GM18507 (cell line): ENCODE measurements around the gene NAA16.
"Not testable (repeated sequence)": the region's sequence is repeated elsewhere in the genome, so short reads cannot be mapped to it uniquely, and the experiment has no call there.

ENCODE experiments used
- DNase-seq: peaks from one replicate; pipeline ENCODE4 v3.0.0; 2011; ENCODE audit warnings: low read depth; ENCODE audit not compliant: insufficient read length; ENCODE audit errors: extremely low spot score
- FAIRE-seq: peaks from 2 replicates; lab custom pipeline; 2011; peaks lifted over from hg19 to GRCh38; lab: Jason Lieb, UNC

Gene NAA16

DNA sequence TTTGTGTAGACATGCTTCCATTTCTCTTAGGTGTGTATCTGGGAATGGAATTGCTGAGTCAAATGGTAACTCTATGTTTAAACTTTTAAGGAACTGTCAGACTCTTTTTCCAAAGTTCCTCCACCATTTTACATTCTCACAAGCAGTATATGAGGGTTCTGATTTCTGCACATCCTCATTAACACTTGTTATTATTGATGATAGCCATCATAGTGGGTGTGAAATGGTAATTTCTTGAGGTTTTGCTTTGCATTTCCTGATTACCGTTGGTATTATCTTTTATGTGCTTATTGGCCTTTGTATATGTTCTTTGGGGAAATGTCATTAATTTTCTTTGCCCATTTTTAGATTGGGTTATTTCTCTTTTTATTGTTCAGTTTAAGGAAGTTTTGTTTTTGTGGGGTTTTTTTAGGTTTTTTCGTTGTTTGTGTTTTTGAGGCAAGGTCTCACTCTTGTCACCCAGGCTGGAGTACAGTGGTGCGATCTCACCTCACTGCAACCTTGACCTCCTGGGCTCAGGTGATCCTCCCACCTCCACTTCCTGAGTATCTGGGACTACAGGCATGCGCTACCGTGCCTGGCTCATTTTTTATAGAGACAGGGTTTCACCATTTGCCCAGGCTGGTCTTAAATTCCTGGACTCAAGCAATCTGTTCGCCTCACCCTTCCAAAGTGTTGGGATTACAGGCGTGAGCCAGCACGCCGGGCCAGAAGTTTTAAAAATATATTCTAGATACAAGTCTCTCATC, 34.3 kb downstream of the NAA16 start:
- no peak for DNase-seq
- FAIRE-seq: no peak

DNA sequence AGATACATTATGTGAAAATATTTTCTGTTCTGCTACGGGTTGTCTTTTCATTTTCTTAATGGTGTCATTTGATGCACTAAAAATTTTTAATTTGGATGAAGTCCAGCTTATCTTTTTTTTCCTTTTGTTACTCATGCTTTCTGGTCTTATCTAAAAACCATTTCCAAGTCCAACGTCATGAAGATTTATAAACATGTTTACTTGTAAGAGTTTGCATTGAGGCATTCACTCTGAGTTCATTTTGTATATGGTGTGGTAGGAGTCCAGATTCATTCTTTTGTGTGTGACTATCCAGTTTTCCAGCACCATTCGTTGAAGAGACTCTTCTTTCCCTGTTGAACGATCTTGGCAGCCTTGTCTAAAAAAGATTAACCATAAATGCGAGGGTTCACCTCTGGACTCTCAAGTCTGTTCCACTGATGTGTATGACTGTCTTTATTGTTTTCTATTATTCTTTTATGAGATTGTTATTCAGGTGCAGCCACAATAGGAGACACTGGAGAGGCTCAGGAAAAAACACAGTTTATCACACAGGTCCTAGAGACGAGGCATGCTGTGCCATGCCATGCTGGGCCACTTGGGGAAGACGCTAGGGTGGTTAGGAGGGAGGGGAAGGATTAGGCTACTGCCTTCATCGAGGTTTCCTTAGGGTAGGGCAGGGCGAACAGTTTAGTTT, 35.0 kb downstream of the NAA16 start:
- no peak for FAIRE-seq
- no peak for DNase-seq

DNA sequence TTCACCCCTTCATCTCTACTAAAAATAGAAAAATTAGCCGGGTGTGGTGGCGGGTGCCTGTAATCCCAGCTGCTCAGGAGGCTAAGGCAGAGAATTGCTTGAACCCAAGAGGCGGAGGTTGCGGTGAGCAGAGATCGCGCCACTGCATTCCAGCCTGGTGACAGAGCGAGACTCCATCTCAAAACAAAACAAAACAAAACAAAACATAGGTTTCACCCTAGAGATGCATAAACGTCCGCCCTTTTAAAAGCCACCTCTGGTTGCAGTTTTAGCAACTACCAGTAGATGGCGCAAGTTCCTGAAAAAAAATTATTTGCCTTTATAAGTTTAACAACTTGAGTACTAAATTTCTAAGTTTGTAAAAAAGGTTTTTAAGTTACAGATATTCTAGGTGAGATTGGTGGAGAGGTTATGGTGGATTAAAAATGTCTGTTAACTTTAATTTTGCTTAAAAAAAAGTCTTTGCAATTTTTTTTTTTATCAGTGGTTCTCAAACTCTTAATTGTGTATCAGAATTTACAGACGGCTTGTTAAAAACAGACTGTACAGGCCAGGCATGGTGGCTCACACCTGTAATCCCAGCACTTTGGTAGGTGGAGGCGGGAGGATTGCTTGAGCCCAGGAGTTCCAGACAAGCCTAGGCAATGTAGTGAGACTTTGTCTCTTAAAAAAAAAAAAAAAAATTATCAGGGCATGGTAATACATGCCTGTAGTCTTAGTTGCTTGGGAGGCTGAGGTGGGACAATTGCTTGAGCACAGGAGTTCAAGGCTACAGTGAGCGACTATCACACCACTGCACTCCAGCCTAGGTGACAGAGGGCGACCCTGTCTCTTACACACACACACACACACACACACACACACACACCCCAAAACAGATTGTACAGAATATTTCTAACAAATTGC, 42.1 kb downstream of the NAA16 start:
- peak; percentile 66 for FAIRE-seq
- DNase-seq: peak; percentile 20

DNA sequence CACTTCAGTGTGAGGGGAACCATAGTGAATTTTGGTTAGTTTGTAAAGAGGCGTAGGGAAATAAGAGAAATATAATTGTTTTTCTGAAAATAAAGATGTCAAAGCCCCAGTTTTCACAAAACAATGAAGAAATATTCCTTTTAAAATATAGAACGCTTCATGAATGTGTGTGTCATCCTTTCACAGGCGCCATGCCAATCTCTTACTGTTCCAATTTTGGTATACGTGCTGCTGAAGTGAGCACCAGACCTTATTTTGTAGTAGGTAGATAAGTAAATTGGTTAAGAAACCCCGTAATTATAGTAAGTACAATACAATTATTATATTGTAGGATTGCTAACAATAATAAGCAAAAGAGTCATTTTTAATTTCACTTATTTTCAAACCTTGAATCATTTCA, 43.3 kb downstream of the NAA16 start:
- FAIRE-seq: no peak
- no peak for DNase-seq

DNA sequence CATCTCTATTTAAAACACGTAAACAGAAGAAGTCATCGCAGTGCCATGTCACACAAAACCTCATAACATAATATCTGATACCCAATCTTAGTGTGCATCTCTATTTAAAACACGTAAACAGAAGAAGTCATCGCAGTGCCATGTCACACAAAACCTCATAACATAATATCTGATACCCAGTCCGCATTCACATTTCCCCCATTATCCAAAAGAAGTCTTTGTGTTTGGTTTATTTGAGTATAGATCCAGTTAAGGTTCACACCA, 45.2 kb downstream of the NAA16 start:
- not testable (repeated sequence) for DNase-seq, FAIRE-seq

DNA sequence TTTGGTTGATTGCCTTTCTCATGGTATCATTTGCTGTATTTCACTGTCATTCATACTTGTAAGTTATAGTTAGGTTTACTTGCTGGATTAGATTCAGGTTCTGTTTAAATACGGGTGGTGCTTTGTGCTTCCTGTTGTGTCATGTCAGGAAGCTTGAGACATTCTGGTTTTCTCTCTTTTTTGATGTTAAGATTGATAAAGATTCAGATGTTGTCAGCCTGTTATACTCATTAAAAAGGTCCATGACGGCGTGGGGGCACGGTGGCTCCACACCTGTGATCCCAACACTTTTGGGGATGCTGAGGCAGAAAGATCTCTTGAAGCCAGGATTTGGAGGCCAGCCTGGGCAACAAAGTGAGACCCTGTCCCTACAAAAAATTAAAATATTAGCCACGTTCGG, 45.7 kb downstream of the NAA16 start:
- FAIRE-seq (no peak), DNase-seq (no peak)

DNA sequence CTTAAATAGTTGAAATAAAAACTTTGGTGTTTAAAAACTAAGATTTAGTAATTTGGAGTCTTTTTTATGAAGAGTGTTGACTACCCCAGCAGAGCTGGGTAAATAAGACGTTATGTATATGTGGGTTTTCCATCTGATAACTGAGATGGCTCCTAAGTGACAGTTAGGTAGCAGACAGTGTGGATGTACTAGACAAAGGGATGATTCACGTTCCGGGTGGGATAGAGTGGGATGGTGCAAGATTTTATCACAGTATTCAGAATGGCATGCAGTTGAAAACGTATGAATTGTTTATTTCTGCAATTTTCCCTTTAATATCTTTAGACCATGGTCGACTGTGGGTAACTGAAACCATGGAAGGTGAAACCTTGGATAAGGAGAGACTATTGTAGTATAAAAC, 50.4 kb downstream of the NAA16 start:
- DNase-seq (no peak), FAIRE-seq (no peak)

DNA sequence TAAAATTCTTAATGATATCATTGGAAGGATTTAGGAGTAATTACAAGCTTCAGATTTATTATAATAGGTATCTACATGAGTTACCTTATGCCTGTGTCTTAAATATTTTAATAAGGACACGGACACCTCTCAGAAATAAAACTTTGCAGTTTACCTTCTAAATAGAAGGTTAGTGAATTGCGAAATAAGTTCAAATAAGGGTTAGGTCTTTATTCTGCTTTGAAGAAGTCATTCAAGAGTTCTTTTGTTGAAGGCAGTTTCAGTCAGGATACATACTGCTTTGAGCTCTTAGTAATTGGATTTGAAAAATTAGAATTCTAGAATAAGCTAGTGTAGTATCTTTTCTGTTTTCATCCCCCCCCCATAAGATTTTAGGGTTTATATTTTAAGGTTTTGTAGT, 53.0 kb downstream of the NAA16 start:
- FAIRE-seq: no peak
- DNase-seq: no peak

DNA sequence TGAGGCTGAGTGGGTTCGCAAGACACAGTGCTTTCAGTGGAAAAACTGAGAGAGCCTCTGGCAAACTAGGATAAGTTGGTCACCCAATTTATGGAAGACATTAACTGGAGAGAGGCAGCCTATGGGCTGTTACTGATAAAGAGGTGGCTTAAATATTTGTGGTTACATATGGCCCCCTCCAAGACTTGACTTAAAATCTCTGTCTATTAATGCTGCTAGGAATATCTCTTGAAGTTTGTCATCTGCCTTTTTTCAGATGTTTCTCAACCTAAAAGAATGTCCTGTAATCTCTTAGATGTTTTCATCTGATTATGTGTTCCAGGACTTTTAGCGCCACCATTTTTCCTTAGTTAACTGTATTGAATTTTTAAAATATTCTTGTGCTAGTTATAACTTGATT, 54.6 kb downstream of the NAA16 start:
- FAIRE-seq: no peak
- DNase-seq: no peak

DNA sequence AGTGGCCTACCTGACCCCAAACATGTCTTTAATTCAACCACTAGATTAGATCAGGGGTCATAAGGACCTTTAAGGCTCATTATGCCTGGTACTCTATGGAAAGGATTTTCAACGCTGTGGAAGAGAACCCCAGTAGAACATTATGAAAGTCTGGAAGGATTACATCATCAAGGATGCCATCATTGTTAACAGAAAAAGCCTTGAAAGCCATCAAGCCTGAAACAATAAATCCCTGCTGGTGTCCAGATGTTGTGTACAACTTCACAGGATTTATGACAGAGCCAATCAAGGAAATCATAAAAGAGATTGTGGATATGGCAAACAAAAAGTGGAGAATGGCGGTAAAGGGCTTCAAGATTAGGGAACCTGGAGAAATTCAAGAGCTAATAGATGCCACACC, 59.7 kb downstream of the NAA16 start:
- FAIRE-seq (no peak), DNase-seq (no peak)

DNA sequence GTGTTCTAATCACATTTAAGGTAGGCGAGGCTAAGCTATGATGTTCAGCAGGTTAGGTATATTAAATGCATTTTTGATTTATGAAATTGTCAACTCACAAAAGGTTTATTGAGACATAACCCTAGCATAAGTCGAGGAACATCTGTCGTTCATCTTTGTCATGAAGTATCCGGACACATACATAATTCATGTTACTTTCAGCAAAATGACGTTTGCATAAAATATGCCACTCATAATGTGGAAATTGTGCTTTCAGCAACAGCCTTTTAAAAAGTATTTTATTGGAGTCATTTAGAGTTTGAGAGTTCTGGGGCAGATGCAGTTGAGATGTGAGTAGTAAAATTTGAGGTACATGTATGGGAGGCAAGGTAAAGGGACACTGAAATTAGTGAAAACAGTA, 66.4 kb downstream of the NAA16 start:
- DNase-seq (no peak), FAIRE-seq (no peak)

DNA sequence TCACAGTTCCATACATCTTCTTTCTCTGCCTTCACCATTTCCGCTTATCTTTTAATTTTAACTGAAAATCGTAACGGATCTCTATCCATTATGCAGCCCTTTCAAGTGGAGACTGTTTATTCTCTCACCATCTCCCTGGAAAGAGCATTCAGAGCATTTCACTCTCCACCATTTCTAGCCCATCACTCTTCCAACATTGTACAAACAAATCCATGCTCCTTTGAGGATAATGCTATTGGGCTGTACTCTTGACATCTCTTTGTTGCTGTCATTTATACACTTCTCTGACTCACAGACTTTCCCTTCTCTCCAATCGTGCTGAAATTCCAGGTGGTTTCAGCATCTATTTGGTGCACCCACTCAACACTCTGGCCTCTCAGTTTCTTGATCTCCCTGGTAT, 71.4 kb downstream of the NAA16 start:
- no peak for FAIRE-seq
- no peak for DNase-seq

DNA sequence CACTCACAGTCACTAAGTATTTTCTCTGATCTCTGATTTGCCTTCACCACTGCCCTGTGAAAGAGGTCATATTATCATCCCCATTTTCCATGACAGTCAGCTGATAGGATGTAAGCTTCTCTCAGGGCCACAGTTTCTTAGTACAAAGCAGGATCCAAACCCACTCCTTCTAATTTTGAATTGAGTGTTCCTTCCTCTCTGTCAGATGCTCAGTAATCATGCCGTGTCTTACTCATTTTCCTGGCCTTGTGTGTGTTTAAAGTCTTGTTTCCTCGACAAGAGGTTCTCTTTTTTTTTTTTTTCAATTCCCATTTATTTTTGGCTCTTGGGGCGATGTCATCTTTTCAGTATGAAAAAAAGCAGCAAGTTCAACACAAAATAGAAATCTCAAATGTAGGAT, 72.3 kb downstream of the NAA16 start:
- FAIRE-seq (no peak), DNase-seq (no peak)

DNA sequence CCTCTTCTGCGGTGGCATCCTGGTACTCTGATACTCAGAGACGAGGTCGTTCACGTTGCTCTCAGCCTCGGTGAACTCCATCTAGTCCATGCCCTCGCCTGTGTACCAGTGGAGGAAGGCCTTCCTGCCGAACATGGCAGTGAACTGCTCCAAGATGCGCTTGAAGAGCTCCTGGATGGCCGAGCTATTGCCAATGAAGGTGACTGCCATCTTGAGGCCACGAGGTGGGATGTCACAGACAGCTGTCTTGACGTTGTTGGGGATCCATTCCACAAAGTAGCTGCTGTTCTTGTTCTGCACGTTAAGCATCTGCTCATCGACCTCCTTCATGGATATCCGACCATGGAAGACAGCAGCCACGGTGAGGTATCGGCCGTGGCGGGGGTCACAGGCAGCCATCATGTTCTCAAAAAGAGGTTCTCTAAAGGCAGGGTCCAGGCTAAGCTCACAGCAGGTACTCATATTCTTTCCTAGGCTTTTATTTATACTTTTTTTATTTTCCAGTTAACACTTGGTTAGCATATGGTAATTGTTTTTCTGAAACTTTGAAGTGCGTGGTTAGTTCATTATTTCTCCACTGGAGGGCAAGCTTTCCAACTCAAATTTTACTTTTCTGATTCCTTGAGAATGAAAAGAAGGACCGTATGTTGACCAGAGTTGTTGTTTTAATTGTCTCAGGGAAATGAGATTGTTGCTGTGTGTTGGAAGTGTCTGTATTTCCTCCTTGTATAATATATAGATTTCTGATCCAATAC, 73.9 kb downstream of the NAA16 start:
- FAIRE-seq (peak; percentile 69), DNase-seq (no peak)

DNA sequence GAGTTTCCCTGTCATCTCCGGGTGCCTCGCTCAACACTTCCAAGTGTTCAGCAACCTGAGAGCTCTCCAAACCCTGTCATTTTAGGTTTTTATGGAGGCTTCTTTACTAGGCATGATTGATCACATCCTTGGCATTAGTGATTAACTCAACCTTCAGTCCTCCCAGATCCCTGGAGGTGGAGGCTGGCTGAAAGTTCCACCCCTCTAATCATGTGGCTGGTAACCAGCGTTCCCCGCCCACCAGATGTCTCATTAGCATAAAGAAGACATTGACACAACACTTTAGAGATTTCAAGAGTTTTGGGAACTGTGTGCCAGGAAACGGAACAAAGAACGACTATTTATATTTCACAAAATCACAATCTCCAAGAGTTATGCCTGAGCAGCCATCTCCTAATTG, 75.1 kb downstream of the NAA16 start:
- DNase-seq (no peak), FAIRE-seq (no peak)

DNA sequence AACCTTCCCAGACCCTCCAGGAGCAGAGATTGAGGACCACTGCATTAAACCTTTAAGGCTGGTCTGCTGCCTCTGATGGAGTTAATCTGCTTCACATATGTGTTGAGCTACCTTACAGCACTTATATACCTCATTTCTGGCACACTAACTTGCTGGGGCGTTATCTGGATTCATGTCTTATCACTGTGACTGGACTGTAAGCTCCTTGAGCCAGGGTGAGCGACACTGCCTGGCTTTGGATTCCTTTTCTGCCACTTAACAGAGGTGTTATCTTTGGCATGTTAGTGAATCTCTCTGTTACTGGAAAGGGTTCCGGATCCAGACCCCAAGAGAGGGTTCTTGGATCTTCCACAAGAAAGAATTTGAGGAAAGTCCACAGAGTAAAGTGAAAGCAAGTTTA, 76.5 kb downstream of the NAA16 start:
- FAIRE-seq: no peak
- DNase-seq: no peak

DNA sequence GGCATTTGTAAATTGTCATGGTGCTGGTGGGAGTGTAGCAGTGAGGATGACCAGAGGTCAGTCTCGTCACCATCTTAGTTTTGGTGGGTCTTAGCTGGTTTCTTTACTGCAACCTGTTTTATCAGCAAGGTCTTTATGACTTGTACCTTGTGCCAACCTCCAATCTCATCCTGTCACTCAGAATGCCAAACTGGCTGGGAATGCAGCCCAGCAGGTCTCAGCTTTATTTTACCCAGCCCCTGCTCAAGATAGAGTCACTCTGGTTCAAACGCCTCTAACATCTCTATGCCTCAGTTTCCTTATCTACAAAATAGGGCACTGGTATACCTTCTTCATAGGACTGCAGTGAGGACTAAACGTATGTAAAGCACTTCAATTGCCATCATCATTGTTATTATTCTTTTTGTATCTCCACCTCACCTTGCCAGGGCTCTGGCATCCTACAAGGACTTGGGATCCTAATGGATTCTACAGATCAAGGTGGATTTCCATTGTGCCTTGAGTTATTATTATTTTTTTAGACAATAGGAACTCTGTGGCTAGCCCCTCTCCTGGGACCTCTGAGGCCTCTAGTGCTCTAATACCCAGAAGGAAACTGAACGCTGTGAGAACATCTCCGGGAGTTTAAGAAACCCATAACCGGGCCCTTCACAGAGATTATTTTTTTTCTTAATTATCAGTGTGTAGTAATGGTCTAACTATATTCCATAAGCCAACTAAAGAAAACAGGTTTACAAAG, 77.2 kb downstream of the NAA16 start:
- FAIRE-seq (no peak), DNase-seq (no peak)

DNA sequence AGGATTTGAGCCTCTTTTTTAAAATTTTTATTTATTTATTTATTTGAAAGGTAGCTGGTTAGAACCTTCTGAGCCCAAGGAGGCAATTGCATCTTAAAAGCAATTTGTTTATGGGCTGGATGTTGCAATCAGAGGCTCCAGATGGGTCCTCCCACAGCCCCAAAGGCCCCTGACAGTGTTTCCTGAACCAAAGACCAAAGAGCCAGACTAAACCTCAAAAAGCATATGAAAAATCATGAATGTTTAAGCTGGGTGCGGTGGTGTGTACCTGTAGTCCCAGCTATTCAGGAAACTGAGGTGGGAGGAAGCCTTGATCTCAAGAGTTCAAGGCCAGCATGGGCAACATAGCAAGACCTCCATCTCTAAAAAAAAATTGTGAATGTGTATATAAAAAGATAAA, 78.5 kb downstream of the NAA16 start:
- DNase-seq (no peak), FAIRE-seq (no peak)

DNA sequence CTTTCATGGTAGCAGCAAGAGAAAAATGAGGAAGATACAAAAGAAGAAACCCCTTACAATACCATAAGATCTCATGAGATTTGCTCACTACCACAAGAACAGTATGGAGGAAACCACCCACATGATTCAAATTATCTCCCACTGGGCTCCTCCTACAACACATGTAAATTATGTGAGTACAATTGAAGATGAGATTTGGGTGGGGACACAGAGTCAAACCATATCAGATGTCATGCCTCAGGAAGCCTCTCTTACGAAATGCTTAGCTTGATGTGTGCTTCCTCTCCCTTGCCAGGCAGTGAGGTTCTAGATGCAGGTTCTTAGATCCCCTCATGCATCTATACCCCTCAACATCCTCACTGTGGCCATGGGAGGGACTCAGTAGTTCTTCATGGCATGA, 83.1 kb downstream of the NAA16 start:
- DNase-seq (no peak), FAIRE-seq (no peak)
